Neural progenitor cell (in vitro differentiated cells): ENCODE data around the gene TRABD.

ENCODE experiments used
- EZH2 ChIP-seq: fragments of 200-600 bp; sonication (generic); IDR thresholded peaks from 2 replicates; pipeline ENCODE4 v1.6.1; 2017; ENCODE audit warnings: antibody characterized with exemption, mild to moderate bottlenecking, moderate library complexity
- EZH2phosphoT487 ChIP-seq: fragments of 200-600 bp; sonication (generic); IDR thresholded peaks from 2 replicates; pipeline ENCODE4 v1.6.1; 2017; ENCODE audit warnings: antibody characterized with exemption
- TF ChIP-seq, protein P1 (sequence below): fragments of 200-600 bp; sonication (generic); IDR thresholded peaks from 2 replicates; pipeline ENCODE4 v1.5.1; 2017; ENCODE audit warnings: antibody characterized with exemption, mild to moderate bottlenecking

- TF ChIP-seq EZH2 = no peak
- TF ChIP-seq, protein P1, sequence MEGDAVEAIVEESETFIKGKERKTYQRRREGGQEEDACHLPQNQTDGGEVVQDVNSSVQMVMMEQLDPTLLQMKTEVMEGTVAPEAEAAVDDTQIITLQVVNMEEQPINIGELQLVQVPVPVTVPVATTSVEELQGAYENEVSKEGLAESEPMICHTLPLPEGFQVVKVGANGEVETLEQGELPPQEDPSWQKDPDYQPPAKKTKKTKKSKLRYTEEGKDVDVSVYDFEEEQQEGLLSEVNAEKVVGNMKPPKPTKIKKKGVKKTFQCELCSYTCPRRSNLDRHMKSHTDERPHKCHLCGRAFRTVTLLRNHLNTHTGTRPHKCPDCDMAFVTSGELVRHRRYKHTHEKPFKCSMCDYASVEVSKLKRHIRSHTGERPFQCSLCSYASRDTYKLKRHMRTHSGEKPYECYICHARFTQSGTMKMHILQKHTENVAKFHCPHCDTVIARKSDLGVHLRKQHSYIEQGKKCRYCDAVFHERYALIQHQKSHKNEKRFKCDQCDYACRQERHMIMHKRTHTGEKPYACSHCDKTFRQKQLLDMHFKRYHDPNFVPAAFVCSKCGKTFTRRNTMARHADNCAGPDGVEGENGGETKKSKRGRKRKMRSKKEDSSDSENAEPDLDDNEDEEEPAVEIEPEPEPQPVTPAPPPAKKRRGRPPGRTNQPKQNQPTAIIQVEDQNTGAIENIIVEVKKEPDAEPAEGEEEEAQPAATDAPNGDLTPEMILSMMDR = no peak
- TF ChIP-seq EZH2phosphoT487 = no peak
These were observed 44.3 kb upstream of the TRABD start for GRCh38 chr22:50141462-50141861.
